Loucy (cell line): ENCODE measurements around the gene JPH4.

Experiments used
- EZH2phosphoT487 ChIP-seq: fragments of 200-600 bp; IDR thresholded peaks from 2 replicates; pipeline ENCODE4 v1.6.1; 2018; ENCODE audit warnings: antibody characterized with exemption, mild to moderate bottlenecking, moderate library complexity, borderline replicate concordance
- TF ChIP-seq, protein P1 (sequence below): fragments of 200-600 bp; sonication (generic); conservative IDR thresholded peaks from 2 replicates; pipeline ENCODE4 v1.5.1; 2014; ENCODE audit warnings: mild to moderate bottlenecking, antibody characterized with exemption, low read length

- TF ChIP-seq, protein P1, sequence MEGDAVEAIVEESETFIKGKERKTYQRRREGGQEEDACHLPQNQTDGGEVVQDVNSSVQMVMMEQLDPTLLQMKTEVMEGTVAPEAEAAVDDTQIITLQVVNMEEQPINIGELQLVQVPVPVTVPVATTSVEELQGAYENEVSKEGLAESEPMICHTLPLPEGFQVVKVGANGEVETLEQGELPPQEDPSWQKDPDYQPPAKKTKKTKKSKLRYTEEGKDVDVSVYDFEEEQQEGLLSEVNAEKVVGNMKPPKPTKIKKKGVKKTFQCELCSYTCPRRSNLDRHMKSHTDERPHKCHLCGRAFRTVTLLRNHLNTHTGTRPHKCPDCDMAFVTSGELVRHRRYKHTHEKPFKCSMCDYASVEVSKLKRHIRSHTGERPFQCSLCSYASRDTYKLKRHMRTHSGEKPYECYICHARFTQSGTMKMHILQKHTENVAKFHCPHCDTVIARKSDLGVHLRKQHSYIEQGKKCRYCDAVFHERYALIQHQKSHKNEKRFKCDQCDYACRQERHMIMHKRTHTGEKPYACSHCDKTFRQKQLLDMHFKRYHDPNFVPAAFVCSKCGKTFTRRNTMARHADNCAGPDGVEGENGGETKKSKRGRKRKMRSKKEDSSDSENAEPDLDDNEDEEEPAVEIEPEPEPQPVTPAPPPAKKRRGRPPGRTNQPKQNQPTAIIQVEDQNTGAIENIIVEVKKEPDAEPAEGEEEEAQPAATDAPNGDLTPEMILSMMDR = no peak
- TF ChIP-seq EZH2phosphoT487 = no peak
Measured at GRCh38 chr14:23605931-23606585, 27.5 kb upstream of the JPH4 start.
